ENCODE measurements around the gene GSG1L2.

Gene GSG1L2

DNA sequence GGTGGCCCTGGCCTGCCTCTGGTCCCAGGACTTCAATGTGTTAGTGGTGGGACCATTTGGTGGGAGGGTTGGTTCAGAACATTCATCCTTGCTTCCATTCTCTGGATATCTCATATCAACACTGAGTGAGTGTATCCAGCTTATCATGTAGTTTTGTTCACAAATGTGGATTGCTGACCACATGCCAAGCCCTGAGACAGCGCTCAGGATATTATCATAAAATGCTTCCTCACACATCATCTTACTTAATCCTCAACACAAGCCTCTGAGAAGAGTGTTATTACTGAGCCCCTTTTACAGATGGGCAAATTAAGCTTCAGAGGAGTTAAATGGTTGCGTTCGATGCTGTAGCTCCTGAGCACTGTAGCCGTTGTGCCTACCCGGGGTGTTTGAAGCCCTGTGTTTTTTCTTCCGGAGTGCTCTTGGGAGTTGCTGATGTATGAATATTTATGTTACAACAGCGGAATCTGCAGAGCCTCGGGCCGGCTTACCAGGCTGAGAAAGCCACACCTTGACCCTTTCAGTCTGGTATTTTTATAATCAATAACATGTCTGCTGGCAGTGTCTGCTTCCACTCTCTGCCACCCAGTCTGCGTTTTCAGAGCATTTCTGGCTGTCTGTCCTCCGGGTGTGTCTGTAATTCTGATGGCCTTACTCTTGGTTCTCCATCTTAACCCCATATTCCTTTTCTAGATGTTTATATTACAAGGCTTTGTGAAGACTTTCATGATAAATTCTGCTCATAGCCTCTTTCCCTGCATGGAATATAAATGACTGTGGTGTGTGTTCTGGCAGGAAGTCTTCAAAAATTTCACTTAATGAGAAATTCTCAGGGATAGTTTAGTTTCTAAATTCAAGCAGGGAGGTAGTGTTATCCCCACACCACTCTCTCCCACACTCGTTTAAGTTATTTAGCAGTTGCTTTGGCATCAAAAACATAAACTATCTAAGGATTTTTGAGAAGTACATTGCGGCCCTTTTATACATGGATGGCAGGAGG, 6.7 kb upstream of the GSG1L2 start:
- DNase-seq (ENCODE audit: low spot score) = no peak
- Histone ChIP-seq H3K27ac (no peak overlapping the region), H3K4me3 (no peak overlapping the region)
- TF ChIP-seq, protein P1, sequence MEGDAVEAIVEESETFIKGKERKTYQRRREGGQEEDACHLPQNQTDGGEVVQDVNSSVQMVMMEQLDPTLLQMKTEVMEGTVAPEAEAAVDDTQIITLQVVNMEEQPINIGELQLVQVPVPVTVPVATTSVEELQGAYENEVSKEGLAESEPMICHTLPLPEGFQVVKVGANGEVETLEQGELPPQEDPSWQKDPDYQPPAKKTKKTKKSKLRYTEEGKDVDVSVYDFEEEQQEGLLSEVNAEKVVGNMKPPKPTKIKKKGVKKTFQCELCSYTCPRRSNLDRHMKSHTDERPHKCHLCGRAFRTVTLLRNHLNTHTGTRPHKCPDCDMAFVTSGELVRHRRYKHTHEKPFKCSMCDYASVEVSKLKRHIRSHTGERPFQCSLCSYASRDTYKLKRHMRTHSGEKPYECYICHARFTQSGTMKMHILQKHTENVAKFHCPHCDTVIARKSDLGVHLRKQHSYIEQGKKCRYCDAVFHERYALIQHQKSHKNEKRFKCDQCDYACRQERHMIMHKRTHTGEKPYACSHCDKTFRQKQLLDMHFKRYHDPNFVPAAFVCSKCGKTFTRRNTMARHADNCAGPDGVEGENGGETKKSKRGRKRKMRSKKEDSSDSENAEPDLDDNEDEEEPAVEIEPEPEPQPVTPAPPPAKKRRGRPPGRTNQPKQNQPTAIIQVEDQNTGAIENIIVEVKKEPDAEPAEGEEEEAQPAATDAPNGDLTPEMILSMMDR (IDR thresholded peaks at IDR 0.05) = no peak

GRCh38 chr17:9825641-9826150, 3.8 kb upstream of the GSG1L2 start, which contains the start of gene GLP2R:
TSS of gene GLP2R (plus strand) at chr17:9825924. CDS start at chr17:9826064, 140 bp downstream.
- TF ChIP-seq, protein P1 (IDR thresholded peaks at IDR 0.05) = no peak
- no peak for DNase-seq (ENCODE audit: low spot score)
- H3K27ac ChIP-seq = no peak within 1 kb of the TSS
- no peak within 1 kb of the TSS for H3K4me3 ChIP-seq

DNA sequence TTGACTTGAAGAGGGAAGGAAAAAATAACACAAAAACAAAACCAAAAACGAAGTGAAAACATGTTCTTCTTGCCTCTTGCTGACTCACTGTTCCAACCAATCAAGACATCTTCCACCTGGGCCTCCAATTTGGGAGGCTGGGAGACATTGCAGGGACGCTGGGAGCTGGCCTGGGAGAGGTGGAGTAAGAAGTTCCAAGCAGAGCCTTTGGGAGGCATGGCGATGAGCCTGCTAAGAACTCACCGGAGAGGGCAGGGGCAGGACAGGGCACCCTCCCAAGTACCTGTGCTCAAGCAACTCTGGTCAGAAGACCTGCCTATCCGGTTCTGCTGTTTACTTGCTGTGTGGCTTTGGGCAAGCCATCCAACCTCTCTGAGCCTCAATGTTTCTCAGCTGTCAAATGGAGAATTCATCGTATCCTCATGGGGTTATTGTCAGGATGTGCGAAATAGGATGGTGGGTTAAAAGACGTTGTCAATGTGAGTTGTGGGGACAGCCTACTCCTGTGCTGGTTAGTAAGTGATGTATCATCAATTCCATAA, 3.0 kb upstream of the GSG1L2 start:
- Histone ChIP-seq H3K27ac (no peak overlapping the region), H3K4me3 (no peak overlapping the region)
- no peak for DNase-seq (ENCODE audit: low spot score)
- TF ChIP-seq, protein P1 (IDR thresholded peaks at IDR 0.05) = no peak

GRCh38 chr17:9824094-9824493, 2.2 kb upstream of the GSG1L2 start:
- TF ChIP-seq, protein P1 (IDR thresholded peaks at IDR 0.05) = no peak
- H3K27ac ChIP-seq = no peak overlapping the region
- no peak overlapping the region for H3K4me3 ChIP-seq
- no peak for DNase-seq (ENCODE audit: low spot score)

DNA sequence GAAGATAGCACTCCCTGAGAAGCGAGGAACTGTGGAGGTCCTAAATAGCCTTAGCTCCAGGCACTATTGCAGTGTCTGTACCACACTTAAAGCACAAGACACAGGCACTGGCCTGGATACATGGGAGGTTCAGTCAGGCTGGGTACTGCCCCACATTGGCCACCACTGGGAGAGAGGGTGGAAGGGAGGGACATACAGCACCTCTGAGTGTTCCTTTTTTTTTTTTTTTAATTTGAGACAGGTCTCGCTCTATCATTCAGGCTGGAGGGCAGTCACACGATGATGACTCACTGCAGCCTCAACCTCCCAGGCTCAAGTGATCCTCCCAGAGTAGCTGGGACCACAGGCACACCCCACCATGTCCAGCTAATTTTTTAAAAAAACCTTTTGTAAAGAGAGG, 1.4 kb downstream of the GSG1L2 start:
- TF ChIP-seq, protein P1 (IDR thresholded peaks at IDR 0.05) = no peak
- H3K27ac ChIP-seq = no peak overlapping the region

DNA sequence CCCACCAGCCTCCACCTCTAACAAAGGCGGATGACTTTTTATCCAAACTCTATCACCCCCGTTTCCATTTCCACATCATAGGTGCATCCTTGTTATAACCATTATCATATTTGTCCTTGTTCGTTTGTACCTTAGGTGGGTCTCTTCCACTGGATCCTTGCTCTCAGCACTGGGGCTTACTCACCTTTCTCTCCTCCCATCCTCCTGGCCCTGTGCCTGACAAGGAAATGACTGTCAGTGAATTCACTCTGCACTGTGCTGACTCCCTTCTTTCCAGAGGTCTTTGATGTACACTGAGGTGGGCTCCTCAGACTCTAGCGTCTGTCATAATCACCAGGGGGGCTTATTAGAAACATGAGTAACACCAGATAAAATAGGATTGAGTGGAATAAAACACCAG, 3.1 kb downstream of the GSG1L2 start:
- DNase-seq (ENCODE audit: low spot score) = no peak
- Histone ChIP-seq H3K4me3 (no peak overlapping the region), H3K27ac (no peak overlapping the region)
- TF ChIP-seq, protein P1 (IDR thresholded peaks at IDR 0.05) = no peak

More for the DNA sequence above, 1.4 kb downstream of the GSG1L2 start:
- DNase-seq (ENCODE audit: low spot score) = no peak
- H3K4me3 ChIP-seq = no peak overlapping the region

Data from coronary artery (tissue), 2 donors.